PFSK-1 (cell line): ENCODE results near the gene IGSF8.

Experiments used
- FOXP2 ChIP-seq: optimal IDR thresholded peaks from 2 replicates; pipeline ENCODE3; 2011; ENCODE audit warnings: borderline replicate concordance, control low read depth, inconsistent platforms; ENCODE audit not compliant: insufficient read depth; ENCODE audit errors: extremely low read length, extremely low read depth
- POLR2AphosphoS5 ChIP-seq: IDR thresholded peaks from 2 replicates; pipeline ENCODE4 v1.6.1; 2012; ENCODE audit warnings: low read depth, mild to moderate bottlenecking, control low read depth, low read length, moderate library complexity
- SIN3A ChIP-seq: IDR thresholded peaks from 2 replicates; pipeline ENCODE4 v1.6.1; 2012; ENCODE audit warnings: mild to moderate bottlenecking, low read length, moderate library complexity, borderline replicate concordance; ENCODE audit not compliant: insufficient read depth
- TAF1 ChIP-seq: IDR thresholded peaks from 2 replicates; pipeline ENCODE4 v1.6.1; 2012; ENCODE audit warnings: low read length, control low read depth, borderline replicate concordance; ENCODE audit not compliant: insufficient read depth
- TF ChIP-seq, protein P1 (sequence below), 2 experiments: IDR thresholded peaks; 2 replicates each; pipeline versions ENCODE4 v1.6.1 to v1.8.0; 2011 to 2012; ENCODE audit warnings: low read depth in 2 of 2, low read length in 2 of 2, control low read depth in 1 of 2, inconsistent platforms in 1 of 2, mild to moderate bottlenecking in 1 of 2, moderate library complexity in 1 of 2; ENCODE audit not compliant: insufficient read depth in 1 of 2

IGSF8 gene

DNA sequence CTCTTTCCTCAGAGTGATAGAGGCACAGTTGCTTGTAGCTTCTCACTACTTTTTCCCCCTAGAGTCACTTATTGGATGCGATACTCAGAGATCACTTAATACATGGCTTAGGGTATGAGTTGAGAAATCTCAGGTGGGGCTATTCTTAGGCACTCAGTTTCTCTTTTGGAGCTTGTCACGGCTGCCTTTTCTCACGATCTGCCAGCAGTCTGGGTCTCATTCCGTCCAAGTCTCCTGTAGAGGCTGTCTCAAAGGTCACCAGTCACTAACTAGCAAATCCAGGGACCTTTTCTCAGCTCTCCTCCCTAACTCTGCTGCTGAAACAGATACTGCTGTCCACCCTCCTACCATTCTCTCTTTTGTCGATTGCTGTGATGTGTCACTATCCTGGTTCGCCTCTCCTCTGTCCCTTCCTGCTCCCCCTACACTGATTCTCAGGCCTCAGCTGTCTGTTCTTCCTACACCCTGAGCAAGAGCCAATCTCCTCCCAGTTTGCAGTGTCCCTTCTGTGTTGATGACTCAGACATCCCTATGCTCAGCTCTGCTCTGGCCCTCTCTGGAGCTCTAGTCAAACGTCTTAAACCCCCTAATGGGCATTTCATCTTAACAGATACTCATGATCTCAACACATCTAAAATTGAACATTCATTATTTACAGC lies 29.6 kb upstream of the IGSF8 start:
- TF ChIP-seq SIN3A (no peak), TAF1 (no peak), FOXP2 (no peak), POLR2AphosphoS5 (no peak)
- TF ChIP-seq, protein P1, sequence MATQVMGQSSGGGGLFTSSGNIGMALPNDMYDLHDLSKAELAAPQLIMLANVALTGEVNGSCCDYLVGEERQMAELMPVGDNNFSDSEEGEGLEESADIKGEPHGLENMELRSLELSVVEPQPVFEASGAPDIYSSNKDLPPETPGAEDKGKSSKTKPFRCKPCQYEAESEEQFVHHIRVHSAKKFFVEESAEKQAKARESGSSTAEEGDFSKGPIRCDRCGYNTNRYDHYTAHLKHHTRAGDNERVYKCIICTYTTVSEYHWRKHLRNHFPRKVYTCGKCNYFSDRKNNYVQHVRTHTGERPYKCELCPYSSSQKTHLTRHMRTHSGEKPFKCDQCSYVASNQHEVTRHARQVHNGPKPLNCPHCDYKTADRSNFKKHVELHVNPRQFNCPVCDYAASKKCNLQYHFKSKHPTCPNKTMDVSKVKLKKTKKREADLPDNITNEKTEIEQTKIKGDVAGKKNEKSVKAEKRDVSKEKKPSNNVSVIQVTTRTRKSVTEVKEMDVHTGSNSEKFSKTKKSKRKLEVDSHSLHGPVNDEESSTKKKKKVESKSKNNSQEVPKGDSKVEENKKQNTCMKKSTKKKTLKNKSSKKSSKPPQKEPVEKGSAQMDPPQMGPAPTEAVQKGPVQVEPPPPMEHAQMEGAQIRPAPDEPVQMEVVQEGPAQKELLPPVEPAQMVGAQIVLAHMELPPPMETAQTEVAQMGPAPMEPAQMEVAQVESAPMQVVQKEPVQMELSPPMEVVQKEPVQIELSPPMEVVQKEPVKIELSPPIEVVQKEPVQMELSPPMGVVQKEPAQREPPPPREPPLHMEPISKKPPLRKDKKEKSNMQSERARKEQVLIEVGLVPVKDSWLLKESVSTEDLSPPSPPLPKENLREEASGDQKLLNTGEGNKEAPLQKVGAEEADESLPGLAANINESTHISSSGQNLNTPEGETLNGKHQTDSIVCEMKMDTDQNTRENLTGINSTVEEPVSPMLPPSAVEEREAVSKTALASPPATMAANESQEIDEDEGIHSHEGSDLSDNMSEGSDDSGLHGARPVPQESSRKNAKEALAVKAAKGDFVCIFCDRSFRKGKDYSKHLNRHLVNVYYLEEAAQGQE (IDR thresholded peaks at IDR 0.05; ENCODE audit: insufficient read depth in 1 of 2, low read depth in 2 of 2, low read length in 2 of 2): no peak

DNA sequence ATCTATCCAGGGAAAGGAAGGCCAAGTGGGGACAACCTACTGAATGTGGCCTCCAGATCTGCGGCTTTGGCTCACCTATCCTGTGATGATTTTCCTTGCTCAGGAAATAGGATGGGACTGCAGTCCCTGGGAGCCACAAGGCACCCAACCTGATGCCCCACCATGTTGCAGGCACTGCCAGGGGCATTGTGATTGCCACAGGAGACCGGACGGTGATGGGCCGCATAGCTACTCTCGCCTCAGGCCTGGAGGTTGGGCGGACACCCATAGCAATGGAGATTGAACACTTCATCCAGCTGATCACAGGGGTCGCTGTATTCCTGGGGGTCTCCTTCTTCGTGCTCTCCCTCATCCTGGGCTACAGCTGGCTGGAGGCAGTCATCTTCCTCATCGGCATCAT lies 29.0 kb upstream of the IGSF8 start:
- TF ChIP-seq FOXP2: no peak
- TF ChIP-seq TAF1: no peak

DNA sequence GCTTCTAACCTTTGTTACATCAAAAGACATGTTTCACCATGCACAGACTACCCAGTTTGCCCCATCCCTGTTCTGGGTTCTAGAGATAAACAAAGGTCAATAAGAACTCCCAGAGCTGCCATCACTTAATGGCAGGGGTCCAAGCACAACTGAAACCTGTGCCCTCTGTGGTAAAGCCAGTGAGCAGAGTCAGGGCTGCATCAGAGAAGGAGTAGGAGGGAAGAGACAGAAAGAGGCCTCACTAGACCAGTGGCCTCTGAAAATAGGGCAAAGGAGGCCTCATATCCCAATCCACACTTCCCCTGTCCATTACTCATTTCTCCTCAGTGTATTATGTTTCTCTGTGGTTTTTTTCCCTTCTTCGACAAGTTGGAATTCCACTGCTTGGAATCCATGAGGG lies 27.3 kb upstream of the IGSF8 start:
- TF ChIP-seq FOXP2 (no peak), POLR2AphosphoS5 (no peak), TAF1 (no peak), SIN3A (no peak)
- TF ChIP-seq, protein P1 (IDR thresholded peaks at IDR 0.05; ENCODE audit: insufficient read depth in 1 of 2, low read depth in 2 of 2, low read length in 2 of 2): no peak

DNA sequence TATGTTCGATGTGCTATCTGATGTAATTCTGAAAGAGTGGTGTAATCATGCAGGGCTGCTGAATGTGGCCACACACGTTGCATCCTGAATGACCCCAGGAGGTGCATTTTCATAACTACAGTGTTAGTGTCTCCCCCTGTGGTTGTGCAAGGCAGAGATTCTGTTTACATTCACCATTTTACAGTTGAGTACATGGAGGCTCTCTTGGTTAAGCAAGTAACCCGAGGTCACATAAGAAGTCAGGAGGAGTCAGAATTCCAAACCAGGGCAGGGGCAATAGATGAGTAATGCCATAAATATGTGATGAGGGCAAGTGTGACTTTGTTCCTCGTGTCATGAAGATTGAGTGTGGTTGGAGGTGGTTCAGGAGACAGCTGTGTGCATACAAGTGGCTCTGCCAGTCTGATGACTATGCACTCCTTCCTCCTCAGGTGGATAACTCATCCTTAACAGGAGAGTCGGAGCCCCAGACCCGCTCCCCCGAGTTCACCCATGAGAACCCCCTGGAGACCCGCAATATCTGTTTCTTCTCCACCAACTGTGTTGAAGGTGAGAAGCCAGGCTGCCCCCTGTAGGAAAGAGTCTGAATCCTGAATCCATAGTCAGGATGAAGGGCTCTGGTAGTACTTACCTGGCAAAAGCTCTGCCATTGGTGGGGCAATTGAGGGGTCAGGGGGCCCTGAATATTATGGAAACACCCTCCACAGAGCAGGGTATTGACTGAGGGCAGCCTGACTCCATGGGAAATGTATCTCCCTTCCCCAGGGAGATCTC lies 26.5 kb upstream of the IGSF8 start:
- no peak for TF ChIP-seq SIN3A

DNA sequence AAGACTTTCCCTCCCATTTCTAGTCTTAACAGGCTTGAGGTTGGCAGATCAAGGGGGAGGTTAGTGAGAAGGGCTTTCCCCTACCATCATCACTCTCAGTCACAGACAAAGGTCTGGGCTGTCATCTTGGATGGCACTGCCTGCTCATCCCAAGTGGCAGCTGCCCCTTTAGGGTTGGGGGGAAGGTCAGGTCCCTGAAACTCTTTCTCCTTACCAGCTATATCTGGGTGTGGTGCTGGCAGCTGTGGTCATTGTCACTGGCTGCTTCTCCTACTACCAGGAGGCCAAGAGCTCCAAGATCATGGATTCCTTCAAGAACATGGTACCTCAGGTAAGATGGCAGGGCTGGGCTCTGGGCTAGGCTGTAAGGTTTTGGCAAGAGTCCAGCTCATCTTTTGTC lies 25.3 kb upstream of the IGSF8 start:
- no peak for TF ChIP-seq SIN3A
- TF ChIP-seq TAF1: no peak

DNA sequence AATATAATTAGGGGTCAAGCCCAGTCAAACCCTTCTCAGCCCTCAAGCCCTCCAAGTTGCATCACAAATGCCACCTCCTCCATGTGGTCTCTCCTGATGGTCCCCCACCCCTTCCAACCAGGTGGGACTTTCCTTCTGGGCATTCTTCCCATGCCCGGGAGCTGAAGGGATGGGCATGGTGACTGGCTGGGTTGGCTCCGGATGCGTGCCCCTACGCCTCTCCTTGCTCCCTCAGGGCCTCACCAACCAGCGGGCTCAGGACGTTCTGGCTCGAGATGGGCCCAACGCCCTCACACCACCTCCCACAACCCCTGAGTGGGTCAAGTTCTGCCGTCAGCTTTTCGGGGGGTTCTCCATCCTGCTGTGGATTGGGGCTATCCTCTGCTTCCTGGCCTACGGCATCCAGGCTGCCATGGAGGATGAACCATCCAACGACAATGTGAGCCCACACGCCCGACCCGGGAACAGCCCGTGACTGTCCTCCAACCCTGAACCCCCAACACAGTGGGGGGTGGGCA lies 24.6 kb upstream of the IGSF8 start:
- TF ChIP-seq TAF1: no peak
- no peak for TF ChIP-seq POLR2AphosphoS5
- TF ChIP-seq, protein P1 (IDR thresholded peaks at IDR 0.05; ENCODE audit: insufficient read depth in 1 of 2, low read depth in 2 of 2, low read length in 2 of 2): no peak
- TF ChIP-seq FOXP2: no peak
- no peak for TF ChIP-seq SIN3A

DNA sequence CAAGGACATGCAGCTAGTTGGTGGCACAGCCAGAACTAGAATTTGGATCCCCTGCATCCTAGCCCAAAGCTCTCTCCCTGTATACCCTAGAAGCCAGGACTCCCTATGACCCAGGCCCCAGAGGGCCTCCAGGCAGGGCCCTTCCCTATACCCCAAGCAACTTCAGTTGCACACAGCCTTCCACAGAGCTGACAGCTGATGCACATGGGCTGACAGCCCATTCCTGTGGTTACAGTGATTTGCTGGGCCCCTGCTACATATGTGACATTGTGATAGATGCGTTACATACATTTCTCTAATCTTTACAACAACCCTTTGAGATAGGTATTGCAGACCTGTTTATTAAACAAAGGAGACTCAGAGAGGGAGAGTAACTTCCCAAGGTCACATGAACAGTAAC lies 23.0 kb upstream of the IGSF8 start:
- TF ChIP-seq TAF1 (no peak), POLR2AphosphoS5 (no peak), SIN3A (no peak), FOXP2 (no peak)
- TF ChIP-seq, protein P1 (IDR thresholded peaks at IDR 0.05; ENCODE audit: insufficient read depth in 1 of 2, low read depth in 2 of 2, low read length in 2 of 2): no peak
